HEK293 (cell line): ENCODE measurements around the gene GHRH.

Source experiments
- CTCF ChIA-PET: fragments of 350-600 bp; formaldehyde crosslinking; extraction: SDS; loops from one replicate; lab custom pipeline; 2021; ENCODE audit warnings: antibody characterized with exemption; lab: Yijun Ruan, JAX
- POLR2A ChIA-PET: fragments of 300-600 bp; formaldehyde crosslinking; extraction: SDS; loops from one replicate; lab custom pipeline; 2020; ENCODE audit warnings: antibody characterized with exemption, inconsistent platforms; lab: Yijun Ruan, JAX
- H3K27ac ChIP-seq: fragments of 200-500 bp; sonication (Bioruptor generic); 2 replicates; pipeline ENCODE4 v1.5.1; 2014; ENCODE audit warnings: low read depth, low read length, control low read depth, inconsistent platforms; ENCODE audit errors: extremely low read depth
- H3K36me3 ChIP-seq, 2 experiments: fragments of 200-500 bp in 1 of 2; sonication (Bioruptor generic) in 1 of 2; 1 replicate in 1 of 2; 2 replicates in 1 of 2; pipeline ENCODE4 v1.5.1; 2014 to 2017; ENCODE audit warnings: inconsistent platforms in 2 of 2, low read length in 2 of 2; ENCODE audit not compliant: control insufficient read depth in 2 of 2, insufficient read depth in 1 of 2
- H3K4me1 ChIP-seq: fragments of 200-500 bp; sonication (Bioruptor generic); 2 replicates; pipeline ENCODE4 v1.5.1; 2014; ENCODE audit warnings: mild to moderate bottlenecking, low read length, inconsistent platforms; ENCODE audit not compliant: control insufficient read depth, insufficient read depth
- H3K4me3 ChIP-seq: 2 replicates; pipeline ENCODE4 v1.5.1; 2011; ENCODE audit warnings: low read depth, mild to moderate bottlenecking, control low read depth, low read length, moderate library complexity
- H3K9me3 ChIP-seq: fragments of 200-500 bp; sonication (Bioruptor generic); 2 replicates; pipeline ENCODE4 v1.5.1; 2014; ENCODE audit warnings: low read depth, low read length, inconsistent platforms; ENCODE audit not compliant: control insufficient read depth, insufficient read depth
- KLF10 ChIP-seq: fragments of 450-650 bp; IDR thresholded peaks from 2 replicates; pipeline ENCODE4 v1.5.1; 2018; ENCODE audit warnings: missing biosample characterization, mild to moderate bottlenecking, missing genetic modification characterization
- KLF17 ChIP-seq: fragments of 450-650 bp; formaldehyde crosslinking; IDR thresholded peaks from 2 replicates; pipeline ENCODE4 v1.5.1; 2016; ENCODE audit warnings: missing biosample characterization, missing genetic modification characterization
- KLF7 ChIP-seq: fragments of 450-650 bp; formaldehyde crosslinking; IDR thresholded peaks from 2 replicates; pipeline ENCODE4 v1.5.1; 2016; ENCODE audit warnings: missing biosample characterization, missing genetic modification characterization, borderline replicate concordance
- KLF8 ChIP-seq: fragments of 450-650 bp; formaldehyde crosslinking; IDR thresholded peaks from 2 replicates; pipeline ENCODE4 v1.5.1; 2016; ENCODE audit warnings: missing biosample characterization, missing genetic modification characterization
- RBAK ChIP-seq: fragments of 450-650 bp; formaldehyde crosslinking; IDR thresholded peaks from 2 replicates; pipeline ENCODE4 v1.5.1; 2016; ENCODE audit warnings: missing biosample characterization, missing genetic modification characterization
- TCF7L2 ChIP-seq: IDR thresholded peaks from 2 replicates; pipeline ENCODE4 v1.6.1; 2011; ENCODE audit warnings: low read depth, mild to moderate bottlenecking, inconsistent platforms, low read length, moderate library complexity, borderline replicate concordance
- ZBTB20 ChIP-seq: fragments of 450-650 bp; formaldehyde crosslinking; IDR thresholded peaks from 2 replicates; pipeline ENCODE4 v1.5.1; 2016; ENCODE audit warnings: missing biosample characterization, missing genetic modification characterization
- ZFP3 ChIP-seq: fragments of 450-650 bp; formaldehyde crosslinking; IDR thresholded peaks from 2 replicates; pipeline ENCODE4 v1.5.1; 2016; ENCODE audit warnings: low read depth, missing biosample characterization, missing genetic modification characterization
- ZNF10 ChIP-seq: fragments of 450-650 bp; formaldehyde crosslinking; IDR thresholded peaks from 2 replicates; pipeline ENCODE4 v1.5.1; 2017; ENCODE audit warnings: missing biosample characterization, missing genetic modification characterization
- ZNF140 ChIP-seq: fragments of 450-650 bp; formaldehyde crosslinking; IDR thresholded peaks from 2 replicates; pipeline ENCODE4 v1.5.1; 2016; ENCODE audit warnings: missing biosample characterization, missing genetic modification characterization
- ZNF175 ChIP-seq: fragments of 450-650 bp; formaldehyde crosslinking; IDR thresholded peaks from 2 replicates; pipeline ENCODE4 v1.5.1; 2016; ENCODE audit warnings: missing biosample characterization, missing genetic modification characterization
- ZNF248 ChIP-seq: fragments of 450-650 bp; formaldehyde crosslinking; IDR thresholded peaks from 2 replicates; pipeline ENCODE4 v1.5.1; 2017; ENCODE audit warnings: missing biosample characterization, missing genetic modification characterization
- ZNF26 ChIP-seq: fragments of 450-650 bp; formaldehyde crosslinking; IDR thresholded peaks from 2 replicates; pipeline ENCODE4 v1.5.1; 2016; ENCODE audit warnings: missing biosample characterization, missing genetic modification characterization
- ZNF311 ChIP-seq: fragments of 450-650 bp; formaldehyde crosslinking; IDR thresholded peaks from 2 replicates; pipeline ENCODE4 v1.5.1; 2017; ENCODE audit warnings: missing biosample characterization, missing genetic modification characterization, borderline replicate concordance
- ZNF335 ChIP-seq: fragments of 450-650 bp; formaldehyde crosslinking; conservative IDR thresholded peaks from 2 replicates; pipeline ENCODE4 v1.5.1; 2016; ENCODE audit warnings: missing biosample characterization, missing genetic modification characterization
- ZNF366 ChIP-seq: fragments of 450-650 bp; formaldehyde crosslinking; conservative IDR thresholded peaks from 2 replicates; pipeline ENCODE4 v1.5.1; 2016; ENCODE audit warnings: missing biosample characterization, missing genetic modification characterization
- ZNF404 ChIP-seq: fragments of 450-650 bp; formaldehyde crosslinking; IDR thresholded peaks from 2 replicates; pipeline ENCODE4 v1.5.1; 2017; ENCODE audit warnings: missing biosample characterization, missing genetic modification characterization
- ZNF433 ChIP-seq: fragments of 450-650 bp; formaldehyde crosslinking; IDR thresholded peaks from 2 replicates; pipeline ENCODE4 v1.5.1; 2016; ENCODE audit warnings: missing biosample characterization, missing genetic modification characterization, low read depth
- ZNF560 ChIP-seq: fragments of 450-650 bp; formaldehyde crosslinking; IDR thresholded peaks from 2 replicates; pipeline ENCODE4 v1.5.1; 2017; ENCODE audit warnings: missing biosample characterization, missing genetic modification characterization, borderline replicate concordance
- ZNF571 ChIP-seq: fragments of 450-650 bp; formaldehyde crosslinking; IDR thresholded peaks from 2 replicates; pipeline ENCODE4 v1.5.0; 2017; ENCODE audit warnings: missing biosample characterization, missing genetic modification characterization
- ZNF600 ChIP-seq: fragments of 450-650 bp; formaldehyde crosslinking; IDR thresholded peaks from 2 replicates; pipeline ENCODE4 v1.5.1; 2016; ENCODE audit warnings: missing biosample characterization, missing genetic modification characterization
- ZNF621 ChIP-seq: fragments of 450-650 bp; formaldehyde crosslinking; IDR thresholded peaks from 2 replicates; pipeline ENCODE4 v1.5.1; 2017; ENCODE audit warnings: missing biosample characterization, missing genetic modification characterization
- ZNF660 ChIP-seq: fragments of 450-650 bp; IDR thresholded peaks from 2 replicates; pipeline ENCODE4 v1.5.1; 2018; ENCODE audit warnings: missing biosample characterization, mild to moderate bottlenecking, missing genetic modification characterization
- ZNF777 ChIP-seq: fragments of 450-650 bp; formaldehyde crosslinking; IDR thresholded peaks from 2 replicates; pipeline ENCODE4 v1.5.1; 2017; ENCODE audit warnings: missing biosample characterization, missing genetic modification characterization, borderline replicate concordance
- ZNF791 ChIP-seq: fragments of 450-650 bp; formaldehyde crosslinking; IDR thresholded peaks from 2 replicates; pipeline ENCODE4 v1.5.1; 2016; ENCODE audit warnings: missing biosample characterization, missing genetic modification characterization
- ZSCAN23 ChIP-seq: fragments of 450-650 bp; formaldehyde crosslinking; IDR thresholded peaks from 2 replicates; pipeline ENCODE4 v1.5.1; 2016; ENCODE audit warnings: missing biosample characterization, missing genetic modification characterization
- TF ChIP-seq, protein P1 (sequence below): fragments of 450-650 bp; formaldehyde crosslinking; IDR thresholded peaks from 2 replicates; pipeline ENCODE4 v1.5.1; 2016; ENCODE audit warnings: missing biosample characterization, missing genetic modification characterization

The GHRH gene

DNA sequence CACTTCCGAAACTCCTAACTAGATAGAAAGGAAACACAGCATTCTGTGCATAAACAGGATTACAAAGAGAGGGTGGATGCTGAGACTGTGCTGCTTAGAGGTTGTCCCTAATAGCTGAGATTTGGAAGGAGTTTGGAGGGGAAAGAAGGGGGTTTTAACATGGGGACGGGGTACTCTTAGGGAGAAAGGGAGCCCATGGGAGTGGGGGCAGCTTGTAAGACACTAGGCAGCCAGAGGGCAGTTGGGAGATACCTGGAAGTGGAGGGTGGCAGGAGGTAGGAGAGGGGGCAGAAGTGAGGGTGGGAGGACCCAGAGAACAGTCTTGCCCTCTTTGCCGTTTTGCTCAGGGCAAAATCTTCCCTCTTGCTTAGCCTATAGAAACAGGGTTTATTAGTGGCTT is 44.2 kb upstream of the GHRH start:
- CTCF ChIA-PET = no interaction called here
- H3K4me1 ChIP-seq = no peaks in the 10 kb centered on the region
- H3K36me3 ChIP-seq = peaks cover 10 to 73% of the 10 kb centered on the region in 2 experiments
- H3K4me3 ChIP-seq = no peak overlapping the region
- H3K27ac ChIP-seq = no peak overlapping the region
- TF ChIP-seq ZNF366 (tag by site-specific recombination) = no peak
- TF ChIP-seq, all 188 proteins: peak for 0
- POLR2A ChIA-PET = interaction anchor here (1.4 kb wide), 1 partner anchor 17 kb away, joined by 3 read pairs; the partner anchor contains the start of gene MANBAL
- no peaks in the 10 kb centered on the region for H3K9me3 ChIP-seq

- TF ChIP-seq ZNF140 (no peak), ZNF660 (no peak), KLF8 (tag by site-specific recombination) (no peak), ZNF10 (tag by site-specific recombination) (no peak), ZSCAN23 (tag by site-specific recombination) (no peak), KLF10 (tag by site-specific recombination) (no peak), TCF7L2 (no peak), ZNF560 (tag by site-specific recombination) (no peak), ZNF777 (tag by site-specific recombination) (no peak), KLF17 (no peak), ZBTB20 (tag by site-specific recombination) (no peak), ZNF600 (no peak), ZNF311 (tag by site-specific recombination) (no peak)
- Histone ChIP-seq H3K27ac (no peak overlapping the region), H3K36me3 (peaks cover 10 to 73% of the 10 kb centered on the region in 2 experiments), H3K4me3 (no peak overlapping the region), H3K9me3 (no peaks in the 10 kb centered on the region), H3K4me1 (no peaks in the 10 kb centered on the region)
- ChIA-PET POLR2A (no interaction called here), CTCF (no interaction called here)
Measured at GRCh38 chr20:37305079-37305478, 43.5 kb upstream of the GHRH start.

DNA sequence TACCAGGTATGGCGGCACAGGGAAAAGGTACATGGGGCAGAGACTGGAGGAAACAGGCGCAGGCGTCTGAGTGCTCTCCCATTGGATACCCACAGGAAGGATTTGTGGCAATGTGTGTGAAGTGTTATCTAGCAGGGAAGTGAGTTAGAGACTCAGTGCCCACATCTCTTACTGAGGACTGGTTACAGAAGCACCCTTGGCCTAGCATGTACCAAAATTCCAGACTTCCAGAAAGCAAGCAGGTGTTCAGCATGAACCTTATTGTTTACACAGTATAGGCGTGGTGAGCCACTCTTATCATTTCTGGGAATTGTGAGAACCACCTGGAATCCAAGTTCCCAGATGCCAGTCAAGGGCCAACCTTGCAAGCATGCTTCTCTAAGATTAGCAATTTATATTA is 42.0 kb upstream of the GHRH start:
- Histone ChIP-seq H3K27ac (no peak overlapping the region), H3K9me3 (no peaks in the 10 kb centered on the region), H3K4me3 (no peak overlapping the region), H3K4me1 (no peaks in the 10 kb centered on the region), H3K36me3 (peaks cover 10 to 72% of the 10 kb centered on the region in 2 experiments)
- TF ChIP-seq ZNF335 (tag by site-specific recombination) (no peak), ZNF366 (tag by site-specific recombination) (no peak), ZNF791 (tag by site-specific recombination) (no peak), ZNF175 (tag by site-specific recombination) (no peak), ZFP3 (tag by site-specific recombination) (no peak), RBAK (tag by site-specific recombination) (no peak), ZNF404 (tag by site-specific recombination) (no peak), ZNF248 (tag by site-specific recombination) (no peak), KLF7 (tag by site-specific recombination) (no peak), ZNF26 (no peak), ZNF571 (tag by site-specific recombination) (no peak), ZNF433 (tag by site-specific recombination) (no peak), ZNF621 (tag by site-specific recombination) (no peak)
- TF ChIP-seq, protein P1, sequence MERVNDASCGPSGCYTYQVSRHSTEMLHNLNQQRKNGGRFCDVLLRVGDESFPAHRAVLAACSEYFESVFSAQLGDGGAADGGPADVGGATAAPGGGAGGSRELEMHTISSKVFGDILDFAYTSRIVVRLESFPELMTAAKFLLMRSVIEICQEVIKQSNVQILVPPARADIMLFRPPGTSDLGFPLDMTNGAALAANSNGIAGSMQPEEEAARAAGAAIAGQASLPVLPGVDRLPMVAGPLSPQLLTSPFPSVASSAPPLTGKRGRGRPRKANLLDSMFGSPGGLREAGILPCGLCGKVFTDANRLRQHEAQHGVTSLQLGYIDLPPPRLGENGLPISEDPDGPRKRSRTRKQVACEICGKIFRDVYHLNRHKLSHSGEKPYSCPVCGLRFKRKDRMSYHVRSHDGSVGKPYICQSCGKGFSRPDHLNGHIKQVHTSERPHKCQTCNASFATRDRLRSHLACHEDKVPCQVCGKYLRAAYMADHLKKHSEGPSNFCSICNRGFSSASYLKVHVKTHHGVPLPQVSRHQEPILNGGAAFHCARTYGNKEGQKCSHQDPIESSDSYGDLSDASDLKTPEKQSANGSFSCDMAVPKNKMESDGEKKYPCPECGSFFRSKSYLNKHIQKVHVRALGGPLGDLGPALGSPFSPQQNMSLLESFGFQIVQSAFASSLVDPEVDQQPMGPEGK = no peak
- POLR2A ChIA-PET = interaction anchor here (1.1 kb wide), 1 partner anchor 42 kb away, joined by 3 read pairs; the partner anchor contains the start of gene SRC
- CTCF ChIA-PET = interaction anchor here (0.7 kb wide), 1 partner anchor 860 kb away, joined by 4 read pairs; no protein-coding TSS in a partner anchor
